ENCODE data around the gene IFT52.

IFT52 gene

DNA sequence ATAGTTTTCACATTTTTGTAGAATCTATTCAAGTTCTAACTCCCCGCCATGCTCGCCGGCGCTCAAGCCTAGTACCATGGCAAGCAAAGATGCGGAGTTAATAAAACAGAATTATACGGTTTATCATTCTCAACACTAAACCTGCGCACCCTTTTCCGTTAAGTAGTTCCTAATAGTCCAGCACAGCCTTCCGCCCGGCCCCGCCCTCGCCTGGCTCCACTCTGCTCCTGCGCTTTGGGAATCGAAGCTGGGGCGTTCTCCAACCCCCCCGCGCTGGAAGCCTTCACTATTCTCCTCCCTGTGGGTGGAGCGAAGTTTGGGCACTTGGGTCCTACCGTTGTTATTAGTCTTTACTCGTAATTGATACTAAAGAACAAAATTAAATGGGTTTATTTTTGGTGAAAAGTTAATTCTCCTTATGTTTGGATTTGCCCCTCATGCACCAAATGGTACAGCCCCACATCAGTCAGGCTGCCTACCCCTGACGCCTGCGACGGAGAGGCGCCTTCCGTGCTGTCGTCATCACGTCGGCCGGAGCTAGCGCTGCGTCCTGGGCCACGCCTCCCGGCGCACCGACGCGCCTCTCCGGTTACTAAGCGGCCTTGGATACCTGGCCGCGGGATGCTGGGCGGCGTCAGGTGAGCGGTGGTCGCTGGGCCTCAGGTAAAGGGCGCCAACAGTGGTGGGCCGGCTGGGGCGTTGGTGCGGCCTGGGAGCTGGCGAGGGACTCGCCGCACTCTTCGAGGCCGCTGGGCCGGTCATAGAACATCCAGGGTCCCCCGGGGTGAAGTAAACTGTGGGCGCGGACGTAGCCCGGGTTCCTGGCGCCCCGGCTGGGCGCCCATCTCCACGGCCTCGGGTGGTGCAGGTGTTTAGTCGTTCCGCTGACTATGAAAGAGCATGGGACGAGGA lies at the start of gene IFT52:
Gene IFT52, plus strand, starts transcription at position 546 of the 912 bp plus-strand sequence. CDS start 3,762 bp downstream, outside the sequence.
- H3K27ac Mint-ChIP-seq, result peak within 1 kb of the TSS; percentile 99 to 100 (median 100)
- TF ChIP-seq, protein P1, sequence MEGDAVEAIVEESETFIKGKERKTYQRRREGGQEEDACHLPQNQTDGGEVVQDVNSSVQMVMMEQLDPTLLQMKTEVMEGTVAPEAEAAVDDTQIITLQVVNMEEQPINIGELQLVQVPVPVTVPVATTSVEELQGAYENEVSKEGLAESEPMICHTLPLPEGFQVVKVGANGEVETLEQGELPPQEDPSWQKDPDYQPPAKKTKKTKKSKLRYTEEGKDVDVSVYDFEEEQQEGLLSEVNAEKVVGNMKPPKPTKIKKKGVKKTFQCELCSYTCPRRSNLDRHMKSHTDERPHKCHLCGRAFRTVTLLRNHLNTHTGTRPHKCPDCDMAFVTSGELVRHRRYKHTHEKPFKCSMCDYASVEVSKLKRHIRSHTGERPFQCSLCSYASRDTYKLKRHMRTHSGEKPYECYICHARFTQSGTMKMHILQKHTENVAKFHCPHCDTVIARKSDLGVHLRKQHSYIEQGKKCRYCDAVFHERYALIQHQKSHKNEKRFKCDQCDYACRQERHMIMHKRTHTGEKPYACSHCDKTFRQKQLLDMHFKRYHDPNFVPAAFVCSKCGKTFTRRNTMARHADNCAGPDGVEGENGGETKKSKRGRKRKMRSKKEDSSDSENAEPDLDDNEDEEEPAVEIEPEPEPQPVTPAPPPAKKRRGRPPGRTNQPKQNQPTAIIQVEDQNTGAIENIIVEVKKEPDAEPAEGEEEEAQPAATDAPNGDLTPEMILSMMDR (IDR thresholded peaks at IDR 0.05; ENCODE audit: unreplicated experiment in 3 of 3), result no peak
- H3K4me1 Mint-ChIP-seq, result peaks cover 17% of the 10 kb centered on the region
- no peaks in the 10 kb centered on the region for H3K27me3 Mint-ChIP-seq (ENCODE audit: low read depth)
- no peaks in the 10 kb centered on the region for H3K9me3 Mint-ChIP-seq
- H3K4me3 Mint-ChIP-seq, result peak within 1 kb of the TSS; percentile 94 to 98 (median 97)
- H3K36me3 Mint-ChIP-seq (ENCODE audit: low read depth), result peaks cover 16% of the 10 kb centered on the region

DNA sequence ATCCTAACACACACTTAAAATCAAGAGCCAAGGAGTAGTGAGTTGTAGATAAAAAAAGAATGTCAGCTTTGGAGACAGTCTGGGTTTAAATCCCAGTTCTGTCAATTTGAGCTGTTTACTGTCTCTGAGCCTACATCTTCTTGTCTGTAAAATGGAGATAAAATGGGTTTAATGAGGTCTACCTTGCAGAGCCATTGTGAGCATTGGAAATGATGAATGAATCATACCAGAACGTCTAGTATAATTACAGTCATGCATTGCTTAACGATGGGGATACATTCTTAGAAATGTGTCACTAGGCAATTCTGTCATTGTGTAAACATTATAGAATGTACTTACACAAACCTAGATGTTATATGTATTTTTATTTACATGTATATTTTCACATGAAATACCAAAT lies 49.5 kb upstream of the IFT52 start:
- H3K4me1 Mint-ChIP-seq, result no peaks in the 10 kb centered on the region
- H3K27ac Mint-ChIP-seq, result no peak overlapping the region
- TF ChIP-seq, protein P1 (IDR thresholded peaks at IDR 0.05; ENCODE audit: unreplicated experiment in 3 of 3), result no peak
- no peak overlapping the region for H3K4me3 Mint-ChIP-seq
- H3K27me3 Mint-ChIP-seq (ENCODE audit: low read depth), result peaks cover 4% of the 10 kb centered on the region
- H3K36me3 Mint-ChIP-seq (ENCODE audit: low read depth), result peaks cover 20% of the 10 kb centered on the region
- H3K9me3 Mint-ChIP-seq, result no peaks in the 10 kb centered on the region

- H3K27me3 Mint-ChIP-seq (ENCODE audit: low read depth), result peaks cover 5% of the 10 kb centered on the region
- H3K4me3 Mint-ChIP-seq, result no peak overlapping the region
- peaks cover 27% of the 10 kb centered on the region for H3K36me3 Mint-ChIP-seq (ENCODE audit: low read depth)
Measured at GRCh38 chr20:43542161-43542560, 48.6 kb upstream of the IFT52 start.

DNA sequence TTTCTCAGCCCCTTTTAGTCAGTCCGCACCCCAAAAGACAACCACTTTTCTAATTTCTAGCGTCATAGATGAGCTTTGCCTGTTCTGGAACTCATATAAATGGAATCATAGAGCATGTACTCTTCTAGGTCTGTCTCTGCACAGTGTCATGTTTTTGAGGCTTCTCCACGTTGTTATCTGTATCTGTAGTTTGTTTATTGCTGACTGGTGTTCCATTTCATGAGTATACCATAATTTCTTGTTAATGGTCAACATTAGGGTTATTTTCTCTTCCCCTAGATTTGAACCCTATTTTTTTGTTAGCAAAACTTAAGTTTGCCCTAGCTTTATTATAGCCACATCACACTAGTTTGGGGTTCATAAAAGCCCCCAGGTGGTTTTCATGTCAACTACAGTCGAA lies 48.1 kb upstream of the IFT52 start:
- H3K4me3 Mint-ChIP-seq, result no peak overlapping the region
- peaks cover 32% of the 10 kb centered on the region for H3K36me3 Mint-ChIP-seq (ENCODE audit: low read depth)
- peaks cover 10% of the 10 kb centered on the region for H3K9me3 Mint-ChIP-seq
- TF ChIP-seq, protein P1 (IDR thresholded peaks at IDR 0.05; ENCODE audit: unreplicated experiment in 3 of 3), result no peak
- H3K27ac Mint-ChIP-seq, result no peak overlapping the region
- H3K27me3 Mint-ChIP-seq (ENCODE audit: low read depth), result peaks cover 9% of the 10 kb centered on the region
- H3K4me1 Mint-ChIP-seq, result no peaks in the 10 kb centered on the region

More at GRCh38 chr20:43542161-43542560, 48.6 kb upstream of the IFT52 start:
- H3K4me1 Mint-ChIP-seq, result no peaks in the 10 kb centered on the region
- TF ChIP-seq, protein P1 (IDR thresholded peaks at IDR 0.05; ENCODE audit: unreplicated experiment in 3 of 3), result no peak
- no peak overlapping the region for H3K27ac Mint-ChIP-seq
- peaks cover 4% of the 10 kb centered on the region for H3K9me3 Mint-ChIP-seq

DNA sequence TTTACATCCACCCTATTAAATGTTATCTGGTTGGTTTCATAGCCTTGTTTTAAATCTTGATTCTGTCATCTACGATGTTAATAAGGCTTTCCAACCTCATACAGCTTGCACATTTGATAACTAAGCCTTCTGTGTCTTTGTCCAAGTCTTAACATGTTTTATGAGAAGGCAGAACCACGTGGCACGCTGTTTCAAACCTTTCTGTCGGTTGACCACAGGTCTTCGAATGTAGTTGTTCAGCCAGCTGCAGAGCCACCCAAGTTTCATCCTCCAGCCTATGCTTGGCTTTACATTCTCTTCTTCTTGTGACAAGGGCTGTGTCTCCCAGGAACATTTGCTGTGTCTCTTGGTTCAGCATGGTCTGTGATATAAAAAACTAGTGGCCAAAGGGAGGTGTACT lies 47.6 kb upstream of the IFT52 start:
- H3K4me1 Mint-ChIP-seq, result no peaks in the 10 kb centered on the region
- TF ChIP-seq, protein P1 (IDR thresholded peaks at IDR 0.05; ENCODE audit: unreplicated experiment in 3 of 3), result no peak
- peaks cover 37% of the 10 kb centered on the region for H3K36me3 Mint-ChIP-seq (ENCODE audit: low read depth)
- H3K9me3 Mint-ChIP-seq, result peaks cover 14% of the 10 kb centered on the region
- no peak overlapping the region for H3K4me3 Mint-ChIP-seq
- H3K27me3 Mint-ChIP-seq (ENCODE audit: low read depth), result peaks cover 9% of the 10 kb centered on the region
- H3K27ac Mint-ChIP-seq, result no peak overlapping the region
